ENCODE data around the gene CARMIL1.

The CARMIL1 gene

DNA sequence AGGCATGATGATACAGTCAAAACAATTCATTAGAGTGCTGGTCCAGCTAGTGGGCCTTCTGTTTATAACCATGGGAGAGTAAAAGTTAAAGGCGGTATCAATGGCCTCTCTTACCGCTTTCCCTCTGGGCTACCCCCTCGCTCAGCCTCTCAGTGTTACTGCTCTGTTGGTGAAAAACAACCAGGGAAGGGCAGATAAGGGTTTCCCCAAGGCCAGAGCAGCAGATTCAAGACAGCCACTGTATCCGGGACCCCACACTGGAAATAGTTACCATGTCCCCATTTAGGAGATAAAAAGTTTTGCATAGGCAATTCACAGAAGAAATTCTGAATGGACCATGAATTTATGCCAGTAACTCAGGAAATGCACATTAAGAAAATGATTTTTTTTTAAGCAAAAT, 386.3 kb downstream of the CARMIL1 start:
- Histone ChIP-seq H3K36me3 (ENCODE audit: control insufficient read depth, insufficient read depth, low read length) (no peaks in the 10 kb centered on the region), H3K4me3 (ENCODE audit: low read depth, low read length) (no peak overlapping the region), H3K4me1 (no peaks in the 10 kb centered on the region), H3K9ac (no peak overlapping the region), H2AFZ (no peak overlapping the region), H3K4me2 (ENCODE audit: low read length) (no peak overlapping the region), H3K27ac (no peak overlapping the region), H3K27me3 (ENCODE audit: control insufficient read depth, insufficient read depth, low read length) (no peaks in the 10 kb centered on the region), H3K79me2 (no peaks in the 10 kb centered on the region), H3K9me3 (ENCODE audit: control insufficient read depth, low read length) (no peaks in the 10 kb centered on the region)
- TF ChIP-seq CTCF (IDR thresholded peaks at IDR 0.05), result no peak

- H3K9ac ChIP-seq, result no peak overlapping the region
- H3K27ac ChIP-seq, result no peak overlapping the region
- no peak overlapping the region for H2AFZ ChIP-seq
- no peak overlapping the region for H3K4me3 ChIP-seq (ENCODE audit: low read depth, low read length)
- H3K36me3 ChIP-seq (ENCODE audit: control insufficient read depth, insufficient read depth, low read length), result no peaks in the 10 kb centered on the region
- no peaks in the 10 kb centered on the region for H3K79me2 ChIP-seq
- H3K27me3 ChIP-seq (ENCODE audit: control insufficient read depth, insufficient read depth, low read length), result no peaks in the 10 kb centered on the region
- H3K4me2 ChIP-seq (ENCODE audit: low read length), result no peak overlapping the region
- TF ChIP-seq CTCF (IDR thresholded peaks at IDR 0.05), result no peak
- no peaks in the 10 kb centered on the region for H3K4me1 ChIP-seq
- no peaks in the 10 kb centered on the region for H3K9me3 ChIP-seq (ENCODE audit: control insufficient read depth, low read length)
These were observed 390.2 kb downstream of the CARMIL1 start for GRCh38 chr6:25669413-25669812.
